T-helper 9 cell (primary cell): ENCODE data around the gene TRAF5.
"Not testable (repeated sequence)": the region's sequence is repeated elsewhere in the genome, so short reads cannot be mapped to it uniquely, and the experiment has no call there.

Experiments used
- DNase-seq: peaks from one replicate; pipeline ENCODE4 v3.0.0-alpha.2; 2020
- total RNA-seq, 2 donors: gene quantifications; one replicate each; lab custom pipeline; 2026; lab: John Stamatoyannopoulos, UW

The TRAF5 gene, protein sequence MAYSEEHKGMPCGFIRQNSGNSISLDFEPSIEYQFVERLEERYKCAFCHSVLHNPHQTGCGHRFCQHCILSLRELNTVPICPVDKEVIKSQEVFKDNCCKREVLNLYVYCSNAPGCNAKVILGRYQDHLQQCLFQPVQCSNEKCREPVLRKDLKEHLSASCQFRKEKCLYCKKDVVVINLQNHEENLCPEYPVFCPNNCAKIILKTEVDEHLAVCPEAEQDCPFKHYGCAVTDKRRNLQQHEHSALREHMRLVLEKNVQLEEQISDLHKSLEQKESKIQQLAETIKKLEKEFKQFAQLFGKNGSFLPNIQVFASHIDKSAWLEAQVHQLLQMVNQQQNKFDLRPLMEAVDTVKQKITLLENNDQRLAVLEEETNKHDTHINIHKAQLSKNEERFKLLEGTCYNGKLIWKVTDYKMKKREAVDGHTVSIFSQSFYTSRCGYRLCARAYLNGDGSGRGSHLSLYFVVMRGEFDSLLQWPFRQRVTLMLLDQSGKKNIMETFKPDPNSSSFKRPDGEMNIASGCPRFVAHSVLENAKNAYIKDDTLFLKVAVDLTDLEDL
- total RNA-seq: 102 to 104 reads per million in 2 donors

DNA sequence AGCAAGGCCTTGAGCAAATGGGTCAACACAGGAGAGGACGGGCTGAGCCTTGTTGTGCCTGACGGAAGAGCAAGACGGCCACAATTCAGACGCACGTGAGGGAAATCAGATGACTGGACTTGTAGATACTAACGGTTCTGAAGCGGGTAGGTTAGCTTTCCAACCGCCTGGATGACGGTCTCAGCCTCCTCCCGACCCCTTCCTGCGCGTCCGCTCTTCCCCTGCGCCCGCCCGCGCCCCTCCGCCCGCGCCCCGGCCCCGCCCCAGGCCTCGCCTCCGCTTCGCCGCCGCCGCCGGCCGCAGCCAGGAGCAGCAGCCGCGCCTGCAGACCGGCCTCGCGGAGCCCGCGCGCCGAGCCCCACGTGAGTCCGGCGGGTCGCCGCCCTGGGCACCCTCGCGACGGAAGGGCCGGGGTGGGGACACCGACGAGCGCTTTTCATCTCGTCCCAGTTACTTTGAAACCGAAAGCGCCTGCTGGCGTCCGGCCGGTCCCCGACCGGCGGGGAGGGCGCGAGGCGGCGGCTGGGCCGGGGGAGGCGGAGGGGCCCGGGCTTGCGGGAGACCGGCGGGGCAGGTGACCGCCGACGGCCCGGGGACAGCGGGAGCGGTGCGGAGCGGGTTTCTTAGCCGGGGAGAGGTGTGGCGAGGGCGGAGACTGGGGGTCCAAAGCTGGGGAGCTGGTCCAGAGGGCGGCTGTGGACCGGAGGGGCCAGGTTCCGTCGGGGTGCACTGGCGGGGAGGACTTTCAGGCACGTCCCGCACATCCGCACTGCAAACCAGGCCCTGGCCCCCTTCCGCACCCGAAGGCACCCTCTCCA lies at the start of gene TRAF5:
Gene TRAF5 (plus strand): TSS at position 306 of the 818 bp plus-strand sequence. CDS start 26,407 bp downstream, outside the sequence.
- DNase-seq: peak; percentile 46

DNA sequence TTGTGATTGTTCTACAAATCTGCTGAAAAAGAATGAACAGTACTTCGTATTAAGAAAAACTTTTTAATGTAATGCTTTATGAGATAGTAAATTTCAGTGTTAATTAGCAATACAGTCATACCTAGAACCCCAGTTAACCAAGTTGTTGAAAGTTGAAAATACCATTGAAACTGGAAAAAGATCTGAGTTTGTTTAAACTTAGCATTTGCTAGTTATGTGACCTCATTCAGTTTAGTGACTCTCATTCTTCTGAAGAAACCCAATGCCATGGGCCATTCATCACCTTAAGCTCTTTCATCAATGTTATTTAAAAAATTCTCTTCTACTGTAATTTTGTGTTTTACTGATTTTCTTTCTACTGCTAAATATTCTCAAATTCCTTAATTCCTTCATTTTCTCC lies 47.3 kb upstream of the TRAF5 start:
- no peak for DNase-seq

DNA sequence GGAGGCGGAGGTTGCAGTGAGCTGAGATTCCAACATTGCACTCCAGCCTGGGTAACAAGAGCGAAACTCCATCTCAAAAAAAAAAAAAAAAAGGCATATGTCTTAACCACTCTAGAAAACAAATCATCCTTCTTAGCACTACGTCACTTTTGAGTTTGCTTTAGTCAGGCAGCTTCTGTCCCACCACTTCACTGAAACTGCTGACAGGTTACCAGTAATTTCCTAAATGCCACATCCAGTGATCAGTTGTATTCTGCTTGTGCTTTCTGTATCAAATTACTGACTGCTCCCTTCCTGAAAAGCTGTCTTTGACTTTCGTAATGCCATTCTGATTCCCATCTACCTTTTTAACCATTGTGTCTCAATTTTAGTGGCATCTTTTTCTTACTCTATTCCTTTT lies 45.7 kb upstream of the TRAF5 start:
- DNase-seq: no peak

DNA sequence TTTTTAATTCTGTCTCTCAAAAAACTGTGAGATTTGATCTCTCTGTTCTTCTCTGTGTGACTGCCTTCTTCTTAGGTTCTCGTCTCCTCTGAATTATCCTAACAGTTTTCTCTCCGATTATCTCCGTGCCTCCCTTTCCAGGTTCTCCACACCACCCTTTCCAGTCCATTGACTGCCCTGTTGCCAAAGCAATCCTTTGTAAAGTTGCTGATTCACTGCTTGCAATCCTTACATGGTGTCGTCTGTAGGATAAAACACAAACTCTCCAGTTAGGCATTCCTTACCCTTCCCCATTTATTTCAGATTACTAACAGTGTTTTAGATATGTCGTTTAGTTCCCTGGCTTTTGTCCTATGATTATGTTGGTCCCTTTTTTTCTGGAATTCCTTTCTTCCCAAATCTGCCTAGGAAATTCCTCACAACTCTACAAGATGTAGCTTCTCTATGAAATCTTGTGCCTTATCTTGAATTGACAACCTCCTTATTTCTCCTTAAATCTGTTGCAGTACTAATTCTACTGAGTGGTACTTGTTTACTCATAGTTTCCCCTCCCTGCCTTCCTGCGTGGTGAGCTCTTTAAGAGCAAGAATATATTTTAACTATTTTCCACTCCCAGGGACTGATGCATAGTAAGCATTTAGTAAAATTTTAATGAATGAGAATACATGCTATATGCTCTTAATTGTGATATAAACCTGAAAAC lies 45.2 kb upstream of the TRAF5 start:
- DNase-seq: no peak

DNA sequence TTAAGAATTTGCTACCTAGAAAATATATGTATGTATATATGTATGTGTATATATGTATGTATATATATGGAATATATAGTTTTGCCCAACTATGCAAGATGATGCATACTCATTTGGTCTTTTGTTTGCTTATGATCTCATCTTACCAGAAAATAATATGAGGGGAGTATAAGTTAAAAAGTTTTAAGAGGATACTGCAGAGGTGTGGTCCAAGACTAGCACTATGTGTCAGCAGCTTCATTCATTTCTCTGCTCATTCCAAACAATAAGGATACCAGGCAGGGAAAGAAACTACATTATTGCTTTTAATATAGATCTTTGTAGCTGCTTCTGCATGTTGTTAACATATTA lies 44.6 kb upstream of the TRAF5 start:
- DNase-seq: no peak

DNA sequence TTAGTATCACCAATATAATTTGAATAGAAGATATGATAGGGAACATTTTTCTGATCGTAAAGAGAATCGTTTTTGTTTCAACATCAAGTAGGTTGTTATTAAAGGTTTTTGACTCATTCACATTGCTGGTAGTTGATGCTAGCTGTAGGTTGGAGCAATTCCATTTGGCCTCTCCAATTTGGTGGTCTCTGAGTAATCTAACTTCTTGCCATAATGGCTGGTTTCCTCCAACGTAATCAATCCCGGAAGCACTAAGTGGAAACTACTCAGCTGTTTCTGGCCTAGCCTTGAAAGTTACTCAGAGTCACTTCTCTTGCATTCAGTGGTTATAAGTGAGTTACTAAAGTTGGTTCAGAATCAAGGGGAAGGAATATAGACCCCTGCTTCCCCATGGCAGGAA lies 41.4 kb upstream of the TRAF5 start:
- no peak for DNase-seq

DNA sequence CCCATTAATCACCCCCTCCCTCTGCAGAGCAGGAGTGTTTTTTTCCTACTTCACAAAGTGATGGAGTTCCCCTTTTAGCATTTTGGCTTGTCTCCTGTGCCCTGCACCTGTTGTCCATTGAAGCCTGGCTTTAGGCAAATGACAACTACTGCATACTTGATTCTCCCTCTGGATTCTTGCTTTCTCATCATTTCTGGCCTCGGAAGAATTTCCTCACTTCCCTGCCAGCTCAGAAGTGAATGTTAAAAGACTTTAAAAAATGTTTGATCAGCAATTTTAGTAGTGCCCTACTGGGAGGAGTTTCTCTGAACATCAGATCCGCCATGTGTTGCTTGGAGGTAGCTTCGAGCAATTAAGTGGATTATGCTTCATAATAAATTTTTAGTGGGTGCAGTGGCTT lies 39.4 kb upstream of the TRAF5 start:
- no peak for DNase-seq

DNA sequence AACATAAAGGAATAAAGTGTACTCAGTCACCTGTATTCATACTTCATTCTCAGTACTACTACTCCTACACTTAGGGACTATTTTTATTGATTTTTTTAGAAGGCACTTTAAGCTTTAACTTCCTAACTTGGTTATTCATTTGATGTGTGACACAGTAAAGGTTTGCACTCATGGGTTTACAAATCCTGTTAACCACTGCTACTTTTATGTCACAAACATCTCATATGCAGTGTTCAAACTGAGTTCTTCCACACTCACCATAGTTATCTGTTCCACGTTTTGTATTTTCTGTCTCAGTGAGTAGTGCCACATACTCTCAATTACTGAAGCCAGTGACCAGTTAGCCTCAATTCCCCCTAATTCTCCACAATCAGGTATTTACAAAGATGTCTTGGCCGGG lies 34.2 kb upstream of the TRAF5 start:
- no peak for DNase-seq

DNA sequence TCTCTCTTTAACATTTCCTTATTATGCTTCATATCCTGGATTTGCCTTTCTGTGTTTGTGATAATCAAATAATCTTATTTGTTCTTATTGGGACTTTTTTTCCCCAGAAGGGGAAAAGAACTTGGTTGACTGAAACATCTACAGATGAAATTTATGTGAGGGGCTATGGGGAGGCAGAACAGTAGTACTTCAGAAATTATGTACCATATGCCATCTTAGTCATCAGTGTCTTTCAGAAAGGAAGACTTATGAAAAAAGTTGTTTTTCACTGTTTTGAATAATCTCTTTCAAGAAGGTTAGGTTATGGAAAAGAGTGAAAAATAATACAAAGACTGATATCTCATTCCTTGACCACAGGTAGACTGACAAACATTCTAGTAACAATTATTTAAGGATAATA lies 30.2 kb upstream of the TRAF5 start:
- DNase-seq: no peak

DNA sequence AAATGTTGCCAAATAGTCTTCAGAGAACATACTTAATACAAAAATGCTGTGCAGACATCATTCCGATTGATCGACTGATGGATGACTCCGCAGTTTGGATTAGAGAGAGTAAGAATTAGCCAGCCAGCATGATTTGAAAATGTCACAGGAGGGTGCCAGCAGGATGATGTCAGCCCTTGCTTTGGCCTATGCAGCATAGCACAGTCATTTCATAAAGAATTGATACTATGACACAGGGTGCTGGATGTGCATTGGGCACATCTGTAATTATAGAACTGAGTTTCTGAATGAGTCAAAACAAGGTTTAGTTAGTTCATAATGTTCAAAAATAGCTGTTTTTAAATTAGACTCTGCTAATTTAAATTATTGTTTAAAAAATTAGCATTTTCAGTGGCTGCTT lies 21.6 kb upstream of the TRAF5 start:
- no peak for DNase-seq

DNA sequence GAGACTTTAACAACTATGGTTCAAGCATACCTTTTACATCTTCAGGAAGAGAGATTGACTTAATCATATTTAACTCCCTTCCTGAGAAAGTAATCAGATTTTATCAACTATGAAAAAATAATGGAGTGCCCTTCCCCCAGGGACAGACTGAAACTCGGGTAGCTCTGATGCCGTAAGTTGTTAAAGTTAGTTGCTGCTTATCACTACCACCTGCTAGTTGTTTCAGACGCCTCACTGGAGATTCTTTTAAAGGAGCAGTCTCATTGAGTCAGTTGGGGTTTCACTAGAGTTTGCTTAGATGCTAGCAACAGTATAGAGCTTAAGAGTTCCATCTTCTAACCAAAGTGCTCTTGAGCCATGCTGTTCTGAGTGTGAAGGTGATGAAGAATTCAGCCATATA lies 17.0 kb upstream of the TRAF5 start:
- no peak for DNase-seq

DNA sequence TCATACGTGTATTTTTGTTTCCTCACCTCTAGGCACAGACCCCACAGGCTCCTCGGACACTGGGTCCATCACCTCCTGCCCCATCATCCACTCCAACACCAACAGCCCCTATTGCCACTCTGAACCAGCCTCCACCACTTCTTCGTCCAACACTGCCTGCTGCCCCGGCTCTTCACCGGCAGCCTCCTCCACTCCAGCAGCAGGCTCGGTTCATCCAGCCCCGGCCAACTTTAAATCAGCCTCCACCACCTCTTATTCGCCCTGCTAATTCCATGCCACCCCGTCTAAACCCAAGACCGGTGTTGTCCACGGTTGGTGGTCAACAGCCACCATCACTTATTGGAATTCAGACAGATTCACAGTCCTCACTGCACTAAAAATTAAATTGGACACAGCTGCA lies 13.2 kb upstream of the TRAF5 start:
- no peak for DNase-seq

DNA sequence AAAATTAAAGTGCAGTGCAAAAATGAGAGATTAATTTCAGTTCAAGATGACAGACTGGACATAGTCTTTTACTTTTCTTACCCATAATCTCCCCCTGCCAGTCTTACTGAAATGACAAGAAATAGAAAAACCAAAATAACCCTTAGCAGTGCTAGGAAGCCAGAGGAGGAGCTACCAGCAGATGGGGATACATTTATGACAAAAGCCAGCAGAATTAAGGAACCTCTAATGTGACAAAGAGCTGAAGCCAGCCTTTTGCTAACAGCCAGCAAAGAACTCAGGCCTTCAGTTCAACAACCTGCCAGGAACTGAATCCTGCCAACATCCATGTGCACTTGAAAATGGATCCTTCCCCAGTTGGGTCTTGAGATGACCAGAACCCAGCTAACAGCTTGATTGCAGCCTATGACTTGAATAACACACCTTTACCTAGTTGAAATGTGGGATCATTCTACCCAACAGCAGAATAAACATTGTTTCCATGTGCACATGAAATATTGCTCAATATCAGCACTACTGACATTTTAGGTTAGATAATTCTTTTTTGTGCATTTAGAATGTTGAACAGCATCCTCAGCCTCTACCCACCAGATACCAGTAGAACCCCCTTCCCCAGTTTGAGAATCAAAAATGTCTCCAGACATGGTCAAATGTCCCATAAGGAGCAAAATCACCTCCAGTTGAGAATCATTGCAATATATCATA lies 7.9 kb upstream of the TRAF5 start:
- no peak for DNase-seq

DNA sequence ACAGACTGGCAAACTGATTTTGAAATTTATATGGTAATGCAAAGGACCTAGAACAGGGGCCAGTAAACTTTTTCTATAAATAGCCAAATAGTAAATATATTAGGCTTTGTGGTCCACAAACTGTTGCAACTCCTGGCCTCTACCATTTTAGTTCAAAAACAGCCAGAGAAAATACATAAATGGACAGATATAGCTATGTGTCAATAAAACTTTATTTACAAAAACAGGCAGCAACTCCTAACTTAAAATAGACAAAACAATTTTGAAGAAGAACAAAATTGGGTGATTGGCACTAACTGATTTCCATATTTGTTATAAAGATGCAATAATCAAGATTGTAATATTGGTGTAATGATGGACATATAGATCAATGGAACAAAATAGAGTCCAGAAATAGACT lies 6.7 kb upstream of the TRAF5 start:
- no peak for DNase-seq

DNA sequence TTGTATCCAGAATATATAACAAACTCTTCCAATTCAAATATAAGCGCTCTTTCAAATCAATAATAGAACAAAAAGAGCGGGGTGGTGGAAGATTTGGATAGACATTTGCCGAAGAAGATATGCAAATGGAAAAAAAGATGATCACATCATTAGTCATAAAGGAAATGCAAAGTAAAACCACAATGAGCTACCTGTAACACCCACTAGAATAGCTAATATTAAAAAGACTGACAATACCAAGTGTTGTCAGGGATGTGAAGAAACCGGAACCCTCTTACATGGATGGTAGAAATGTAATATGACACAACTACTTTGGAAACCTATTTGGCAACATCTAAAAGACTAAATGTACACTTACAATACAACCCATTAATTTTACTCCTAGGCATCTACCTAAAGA lies 5.7 kb upstream of the TRAF5 start:
- DNase-seq: no peak

DNA sequence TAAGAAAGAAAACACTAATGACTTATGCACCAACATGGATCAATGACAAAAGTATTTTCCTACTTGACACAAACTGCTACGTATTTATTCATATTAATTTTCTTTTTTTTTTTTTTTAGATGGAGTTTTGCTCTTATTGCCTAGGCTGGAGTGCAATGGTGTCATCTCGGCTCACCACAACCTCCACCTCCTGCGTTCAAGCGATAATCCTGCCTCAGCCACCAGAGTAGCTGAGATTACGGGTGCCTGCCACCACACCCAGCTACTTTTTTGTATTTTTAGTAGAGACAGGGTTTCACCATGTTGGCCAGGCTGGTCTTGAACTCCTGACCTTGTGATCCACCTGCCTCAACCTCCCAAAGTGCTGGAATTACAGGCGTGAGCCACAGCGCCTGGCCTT lies 5.0 kb upstream of the TRAF5 start:
- not testable (repeated sequence) for DNase-seq

DNA sequence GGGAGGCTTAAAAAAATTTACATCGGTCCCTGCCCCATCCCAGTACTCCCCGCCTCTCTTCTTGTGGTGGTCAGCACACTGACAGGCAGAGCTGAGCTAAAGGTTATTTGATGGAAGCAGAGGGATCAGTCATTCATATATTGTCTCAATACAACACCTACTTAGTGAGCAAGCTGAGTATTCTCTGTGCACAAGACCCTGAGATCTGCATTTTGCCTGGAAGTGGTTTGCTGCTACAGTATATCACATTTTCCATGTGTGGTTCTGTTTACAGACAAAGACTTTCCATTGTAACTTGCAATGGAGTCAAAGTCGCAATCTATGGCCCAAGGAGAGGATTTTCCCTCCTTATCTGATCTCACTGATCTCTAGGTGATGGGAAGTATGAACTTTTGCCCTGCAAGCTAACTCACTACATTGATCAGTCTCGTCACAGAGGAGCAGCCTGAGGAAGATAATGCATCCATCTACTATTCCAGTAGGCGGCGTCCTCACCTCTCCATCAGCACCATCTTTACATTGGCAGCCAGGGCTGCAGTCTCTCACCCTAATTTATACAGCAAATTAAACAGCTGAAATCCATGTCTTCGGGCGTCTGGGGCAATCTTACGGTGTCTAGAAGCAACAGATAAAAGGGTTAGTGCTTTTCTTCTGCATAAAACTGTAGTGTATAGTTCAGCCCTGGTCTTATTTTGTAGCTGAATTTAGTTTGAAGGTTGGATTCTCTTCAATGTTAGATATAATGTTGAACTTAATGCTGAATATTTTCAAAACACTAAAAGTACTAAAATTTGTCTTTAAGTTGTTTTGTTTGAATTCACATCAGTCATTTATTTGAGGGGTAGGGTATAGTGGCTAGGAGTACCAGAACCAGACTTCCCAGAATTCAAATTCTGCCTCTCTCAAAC lies 3.2 kb upstream of the TRAF5 start:
- DNase-seq: peak; percentile 49

DNA sequence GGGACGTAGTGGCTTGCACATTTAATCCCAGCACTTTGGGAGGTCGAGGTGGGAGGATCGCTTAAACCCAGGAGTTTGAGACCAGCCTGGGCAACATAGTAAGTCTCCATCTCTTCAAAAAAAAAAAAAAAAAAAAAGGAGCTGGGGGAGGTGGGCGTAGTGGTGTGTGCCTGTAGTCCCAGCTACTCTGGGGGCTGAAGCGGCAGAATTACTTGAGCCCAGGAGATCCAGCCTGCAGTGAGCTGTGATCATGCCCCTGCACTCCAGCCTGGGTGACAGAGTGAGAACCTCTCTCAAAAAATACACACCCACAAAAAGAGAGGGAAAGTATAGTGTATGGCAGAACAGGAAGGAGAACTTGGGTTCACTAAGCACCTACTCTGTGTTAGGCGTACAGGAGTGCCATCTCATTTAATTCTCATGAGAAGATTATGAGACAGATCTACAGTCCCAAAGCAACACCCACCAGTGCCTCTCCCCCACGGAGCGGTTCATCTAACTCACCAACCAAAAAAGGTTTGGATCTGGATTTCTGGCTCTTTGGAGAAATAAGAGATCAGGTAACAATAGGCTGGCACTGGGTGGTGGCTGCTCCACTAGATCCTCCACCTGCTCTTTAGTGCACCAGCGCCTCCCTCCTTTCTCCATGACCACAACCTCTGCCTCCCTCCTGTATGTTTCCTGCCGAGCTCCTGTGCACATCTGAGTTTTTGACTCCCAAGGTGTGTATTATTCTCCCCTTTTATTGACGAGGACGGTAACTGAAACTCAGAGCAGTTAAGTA lies 1.4 kb upstream of the TRAF5 start:
- DNase-seq: no peak

DNA sequence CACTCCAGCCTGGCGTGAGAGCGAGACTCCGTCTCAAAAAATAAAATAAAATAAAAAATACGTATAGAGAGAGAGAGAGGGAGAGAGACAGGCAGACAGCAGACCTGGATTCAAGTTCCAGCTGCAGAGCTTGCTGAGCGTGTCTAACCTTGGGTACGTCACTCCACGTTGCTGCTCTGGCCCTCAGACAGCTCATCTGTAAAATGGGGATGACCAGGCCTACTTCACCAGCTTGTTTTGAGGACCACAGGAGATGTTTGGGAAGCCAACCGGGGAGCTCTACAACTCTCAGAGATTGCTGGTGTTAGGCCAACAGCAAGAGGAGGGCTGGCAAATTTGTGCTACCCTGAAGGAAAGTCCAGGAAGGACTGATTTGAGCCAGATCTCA lies 499 bp upstream of the TRAF5 start:
- DNase-seq: no peak

DNA sequence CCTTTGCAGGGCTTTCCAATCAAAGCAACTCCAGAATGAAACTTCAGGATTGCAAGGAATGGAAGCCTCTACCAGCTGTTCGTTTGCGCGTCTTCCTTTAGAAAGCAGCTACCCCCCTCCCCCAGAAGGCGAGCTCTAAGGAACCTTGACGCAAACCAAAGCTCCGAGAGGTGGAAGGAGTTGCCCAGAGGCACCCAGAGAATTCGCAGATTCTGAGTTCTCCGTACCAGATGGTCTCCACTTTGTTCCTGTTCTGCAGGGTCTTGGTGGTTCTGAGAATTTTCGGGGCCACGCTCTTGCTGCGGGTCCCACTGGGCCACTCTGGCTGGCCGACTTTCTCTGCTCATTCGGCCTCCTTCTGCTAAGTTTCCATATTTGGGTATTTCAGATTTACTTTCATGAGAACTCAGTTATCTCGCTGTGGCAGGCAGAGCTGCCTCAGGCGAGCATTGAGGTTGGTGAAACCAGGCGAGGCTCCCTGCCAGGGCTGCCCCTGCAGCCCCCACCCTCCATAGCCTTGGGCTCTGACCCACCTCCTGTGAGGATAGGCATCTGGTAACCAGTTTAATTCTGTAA lies 801 bp downstream of the TRAF5 start:
- no peak for DNase-seq
